Upper lobe of right lung (tissue), 1 donor: ENCODE data around the gene PFDN5. TPM values are rescaled to one million over a fixed set of nuclear protein-coding genes. Genes with fewer than 3 reads are reported as not detected.
"Not testable (repeated sequence)": the region's sequence is repeated elsewhere in the genome, so short reads cannot be mapped to it uniquely, and the experiment has no call there.

Source experiments
- ATAC-seq: fragments of 200-7000 bp; cut with Tn5 transposase; one replicate; pipeline ENCODE4 v1.9.1; 2020; ENCODE audit warnings: mild to moderate bottlenecking, moderate library complexity
- DNase-seq: peaks from one replicate; pipeline ENCODE4 v3.0.0-alpha.2; 2020
- H3K27ac ChIP-seq: fragments of 200-600 bp; one replicate; pipeline ENCODE4 v1.8.0; 2022
- H3K27me3 ChIP-seq: fragments of 200-600 bp; one replicate; pipeline ENCODE4 v1.8.0; 2022; ENCODE audit warnings: mild to moderate bottlenecking
- H3K36me3 ChIP-seq: fragments of 200-600 bp; one replicate; pipeline ENCODE4 v1.8.0; 2022
- H3K4me1 ChIP-seq: fragments of 200-600 bp; one replicate; pipeline ENCODE4 v1.8.0; 2022
- H3K4me3 ChIP-seq: fragments of 200-600 bp; one replicate; pipeline ENCODE4 v1.8.0; 2022; ENCODE audit warnings: mild to moderate bottlenecking
- H3K9me3 ChIP-seq: fragments of 200-600 bp; one replicate; pipeline ENCODE4 v1.8.0; 2022
- intact Hi-C: fragments of 100-400 bp; cut with DNase I; formaldehyde crosslinking; loops from one replicate; pipeline ENCODE4 v1.11.0; 2022
- total RNA-seq: library from RNA; stranded (reverse); fragmentation: NEBNext Ultra II Directional; extraction: Animal tissue kit (Norgen Biotek cat#: 25700); gene quantifications from one replicate; pipeline ENCODE4 v1.2.1, GENCODE V29; 2021
- TF ChIP-seq, protein P1 (sequence below): fragments of 200-600 bp; IDR thresholded peaks from one replicate; pipeline ENCODE4 v1.8.0; 2022; ENCODE audit warnings: antibody characterized with exemption
- donor health status: DM: no; HTN: yes; CAD: no; lungs with severe emphysema.

PFDN5 gene
- total RNA-seq, 1 donor from 2014 or later = 424 TPM

DNA sequence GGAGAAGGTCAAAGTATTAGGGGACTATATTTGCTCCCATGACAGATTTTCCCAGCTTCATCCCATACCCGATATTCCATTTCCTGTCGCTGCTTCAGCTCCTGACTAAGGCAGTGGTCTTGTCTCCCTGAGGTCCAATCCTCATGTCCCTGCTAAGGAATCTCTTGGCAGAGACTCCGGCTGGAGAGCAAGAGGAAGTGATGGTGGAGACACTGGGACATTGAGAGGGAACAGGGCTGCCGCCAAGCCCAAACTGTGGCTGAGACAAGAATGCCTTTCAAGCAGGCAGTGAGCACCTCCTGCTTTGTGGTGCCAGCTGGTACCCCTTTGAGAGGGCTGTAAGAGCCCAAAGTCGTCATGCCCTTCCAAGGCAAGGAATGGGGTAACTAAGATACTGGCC, 35.3 kb downstream of the PFDN5 start:
- Histone ChIP-seq H3K4me1 (peaks cover 5% of the 10 kb centered on the region), H3K4me3 (no peak overlapping the region), H3K27ac (no peak overlapping the region), H3K36me3 (no peaks in the 10 kb centered on the region), H3K9me3 (no peaks in the 10 kb centered on the region), H3K27me3 (no peaks in the 10 kb centered on the region)
- TF ChIP-seq, protein P1, sequence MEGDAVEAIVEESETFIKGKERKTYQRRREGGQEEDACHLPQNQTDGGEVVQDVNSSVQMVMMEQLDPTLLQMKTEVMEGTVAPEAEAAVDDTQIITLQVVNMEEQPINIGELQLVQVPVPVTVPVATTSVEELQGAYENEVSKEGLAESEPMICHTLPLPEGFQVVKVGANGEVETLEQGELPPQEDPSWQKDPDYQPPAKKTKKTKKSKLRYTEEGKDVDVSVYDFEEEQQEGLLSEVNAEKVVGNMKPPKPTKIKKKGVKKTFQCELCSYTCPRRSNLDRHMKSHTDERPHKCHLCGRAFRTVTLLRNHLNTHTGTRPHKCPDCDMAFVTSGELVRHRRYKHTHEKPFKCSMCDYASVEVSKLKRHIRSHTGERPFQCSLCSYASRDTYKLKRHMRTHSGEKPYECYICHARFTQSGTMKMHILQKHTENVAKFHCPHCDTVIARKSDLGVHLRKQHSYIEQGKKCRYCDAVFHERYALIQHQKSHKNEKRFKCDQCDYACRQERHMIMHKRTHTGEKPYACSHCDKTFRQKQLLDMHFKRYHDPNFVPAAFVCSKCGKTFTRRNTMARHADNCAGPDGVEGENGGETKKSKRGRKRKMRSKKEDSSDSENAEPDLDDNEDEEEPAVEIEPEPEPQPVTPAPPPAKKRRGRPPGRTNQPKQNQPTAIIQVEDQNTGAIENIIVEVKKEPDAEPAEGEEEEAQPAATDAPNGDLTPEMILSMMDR = no peak
- no peak for DNase-seq
- intact Hi-C loops = no loop called here
- no peak for ATAC-seq

DNA sequence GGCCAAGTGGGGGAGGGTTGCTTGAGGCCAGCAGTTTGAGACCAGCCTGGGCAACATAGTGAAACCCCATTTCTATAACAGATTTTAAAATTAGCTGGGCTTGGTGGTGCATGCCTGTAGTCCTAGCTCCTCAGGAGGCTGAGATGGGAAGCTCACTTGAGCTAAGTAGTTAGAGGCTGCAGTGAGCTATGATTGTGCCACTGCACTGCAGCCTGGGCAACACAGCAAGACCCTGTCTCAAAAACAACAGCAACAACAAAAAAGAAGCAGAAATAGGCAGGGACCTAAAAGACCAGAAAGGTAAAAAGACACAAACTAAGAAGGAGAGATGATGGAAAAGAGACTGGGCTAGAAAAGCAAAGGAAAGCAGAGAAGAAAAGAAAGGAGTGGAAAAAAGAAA, 37.0 kb downstream of the PFDN5 start:
- intact Hi-C loops, H3K36me3 ChIP-seq, DNase-seq, H3K27ac ChIP-seq, H3K4me3 ChIP-seq, H3K9me3 ChIP-seq, H3K4me1 ChIP-seq, ATAC-seq: not testable (repeated sequence)
- H3K27me3 ChIP-seq = peaks cover 15% of the 10 kb centered on the region

DNA sequence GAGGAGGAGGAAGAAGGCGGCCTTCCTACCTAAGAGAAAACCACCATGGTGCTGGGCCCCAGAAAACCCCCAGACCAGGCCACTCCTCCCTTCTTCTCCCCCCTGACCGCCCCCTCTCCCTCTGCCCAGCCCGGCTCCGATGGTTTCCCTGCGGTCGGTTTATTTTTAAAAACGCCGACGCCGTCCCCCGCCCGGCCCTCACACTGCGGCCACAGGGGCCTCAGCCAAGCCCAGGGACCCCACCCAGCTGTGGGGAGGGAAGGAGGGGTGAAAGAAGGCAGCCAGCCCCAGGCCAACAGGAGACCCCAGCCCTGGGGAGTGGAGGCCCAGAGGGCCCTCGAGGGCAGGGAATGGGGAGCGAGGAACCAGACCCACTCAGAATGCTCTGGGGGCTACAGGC, 37.4 kb downstream of the PFDN5 start:
- no peak overlapping the region for H3K4me3 ChIP-seq
- TF ChIP-seq, protein P1 = no peak
- no peaks in the 10 kb centered on the region for H3K36me3 ChIP-seq
- peaks cover 15% of the 10 kb centered on the region for H3K27me3 ChIP-seq
- intact Hi-C loops = no loop called here
- no peak overlapping the region for H3K27ac ChIP-seq
- H3K4me1 ChIP-seq = no peaks in the 10 kb centered on the region
- ATAC-seq (no peak), DNase-seq (no peak)
- no peaks in the 10 kb centered on the region for H3K9me3 ChIP-seq

DNA sequence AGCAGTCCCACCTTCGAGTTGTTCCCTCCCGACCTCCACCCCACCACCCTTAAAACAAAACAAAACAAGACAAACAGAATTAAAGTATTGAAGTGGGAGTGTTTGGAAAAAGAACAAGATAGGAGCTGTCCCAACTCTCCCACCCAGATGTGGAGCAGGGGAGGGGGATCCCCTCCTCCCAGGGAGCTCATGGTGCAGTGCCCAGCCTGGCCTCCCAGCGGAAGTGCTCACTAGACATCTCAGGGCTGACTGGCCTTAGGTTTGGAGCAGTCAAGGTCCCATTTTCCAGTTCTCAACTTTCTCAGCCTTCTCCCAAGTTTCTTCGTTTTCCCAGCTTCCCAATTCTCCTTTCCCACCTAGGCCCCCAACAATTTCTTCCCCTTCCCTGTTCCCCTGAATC, 37.9 kb downstream of the PFDN5 start:
- DNase-seq = no peak
- H3K36me3 ChIP-seq = no peaks in the 10 kb centered on the region
- peaks cover 20% of the 10 kb centered on the region for H3K27me3 ChIP-seq
- no peaks in the 10 kb centered on the region for H3K4me1 ChIP-seq
- no peaks in the 10 kb centered on the region for H3K9me3 ChIP-seq
- no peak overlapping the region for H3K27ac ChIP-seq
- TF ChIP-seq, protein P1 = no peak
- intact Hi-C loops = no loop called here
- no peak overlapping the region for H3K4me3 ChIP-seq
- ATAC-seq = no peak

DNA sequence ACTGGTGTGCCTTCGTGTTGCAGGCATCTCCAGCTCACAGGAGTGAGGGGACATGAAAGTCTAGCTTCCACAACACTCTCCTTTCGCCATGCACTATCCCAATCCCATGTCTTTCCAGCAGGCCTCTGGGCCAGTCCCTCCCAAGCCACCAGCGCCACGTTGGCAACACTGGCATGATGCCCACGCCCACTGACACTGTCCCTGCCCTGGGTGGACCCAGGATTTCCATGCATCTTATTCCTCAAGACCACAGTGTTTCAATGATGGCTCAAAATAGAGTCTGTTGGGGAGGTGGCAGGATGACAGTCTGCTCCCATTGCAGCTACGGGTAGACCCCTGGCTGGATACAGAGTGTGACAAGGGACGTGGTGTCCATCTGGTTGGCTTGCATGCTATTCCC, 38.5 kb downstream of the PFDN5 start:
- intact Hi-C loops = no loop called here

DNA sequence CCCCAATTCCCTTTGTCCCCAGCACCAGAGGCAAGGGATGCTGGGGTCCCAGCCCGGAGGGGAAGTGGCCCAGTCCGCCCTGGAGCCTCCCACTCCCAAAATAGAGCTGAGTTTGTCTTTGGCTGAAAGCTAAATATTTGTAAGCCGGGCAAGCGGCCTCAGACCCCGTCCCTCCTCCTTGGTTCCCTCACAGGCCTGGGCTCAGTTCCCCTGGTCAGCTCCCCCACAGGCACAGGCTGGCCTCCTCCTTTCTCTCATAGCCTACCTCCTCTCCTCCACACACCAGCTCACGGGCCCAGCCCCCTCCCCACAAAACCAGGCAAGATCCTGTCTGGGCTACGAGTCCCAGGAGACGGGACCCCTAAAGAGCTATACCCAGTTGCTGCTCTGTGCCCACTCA, 39.5 kb downstream of the PFDN5 start:
- Histone ChIP-seq H3K27ac (no peak overlapping the region), H3K27me3 (peaks cover 29% of the 10 kb centered on the region), H3K4me1 (no peaks in the 10 kb centered on the region), H3K36me3 (no peaks in the 10 kb centered on the region), H3K4me3 (no peak overlapping the region), H3K9me3 (no peaks in the 10 kb centered on the region)
- TF ChIP-seq, protein P1 = no peak
- no peak for ATAC-seq
- DNase-seq = no peak
- intact Hi-C loops = no loop called here

More for the DNA sequence above, 38.5 kb downstream of the PFDN5 start:
- DNase-seq = no peak
- Histone ChIP-seq H3K4me3 (no peak overlapping the region), H3K9me3 (no peaks in the 10 kb centered on the region), H3K27me3 (peaks cover 26% of the 10 kb centered on the region), H3K4me1 (no peaks in the 10 kb centered on the region), H3K27ac (no peak overlapping the region), H3K36me3 (no peaks in the 10 kb centered on the region)
- ATAC-seq = no peak
- TF ChIP-seq, protein P1 = no peak
